ENCODE measurements around the gene SRXN1. TPM values are rescaled to one million over a fixed set of nuclear protein-coding genes. Genes with fewer than 3 reads are reported as not detected.
A peak's percentile ranks its signal among the peaks of the same experiment; 100 is the strongest.

Gene SRXN1
- total and polyA plus RNA-seq, 9 of the 15 experiments (the other 6 are each of a cell fraction or from before 2014, with no cell fraction given): 6.8 to 36.4 (median 21.6) TPM

- TF ChIP-seq MITF (IDR thresholded peaks at IDR 0.05) (no peak), PHF8 (IDR thresholded peaks at IDR 0.05; ENCODE audit: borderline replicate concordance, low read length) (peak; percentile 7; the same call in 1 of the 2 replicates), NFRKB (IDR thresholded peaks at IDR 0.05; ENCODE audit: low read depth) (no peak), TFAP4 (CRISPR knock-in tag; IDR thresholded peaks at IDR 0.05; ENCODE audit: borderline replicate concordance) (peak; percentile 25; the same call in 1 of the 2 replicates), MEIS2 (IDR thresholded peaks at IDR 0.05; ENCODE audit: partially characterized antibody) (peak; percentile 41), CC2D1A (IDR thresholded peaks at IDR 0.05) (no peak)
Observed at GRCh38 chr20:676315-676937, 23.4 kb upstream of the SRXN1 start (continued).

Measured in K562 (cell line).